Kidney (tissue), 14 donors: ENCODE results near the gene USP38. TPM values are rescaled to one million over a fixed set of nuclear protein-coding genes. Genes with fewer than 3 reads are reported as not detected.

Experiments
- DNase-seq, 5 donors: peaks; one replicate each; pipeline ENCODE4 v3.0.0-alpha.2; 2013 to 2020
- FAIRE-seq: peaks from 2 replicates; lab custom pipeline; 2012; peaks lifted over from hg19 to GRCh38; lab: Jason Lieb, UNC
- H3K27ac ChIP-seq, 2 donors: one replicate each; pipeline ENCODE4 v1.7.0; 2013; ENCODE audit warnings: low read depth in 2 of 2, low read length in 2 of 2, inconsistent platforms in 1 of 2
- H3K27me3 ChIP-seq: one replicate; pipeline ENCODE4 v1.7.1; 2013; ENCODE audit warnings: low read length, inconsistent platforms; ENCODE audit not compliant: control insufficient read depth, insufficient read depth
- H3K36me3 ChIP-seq, 3 donors: one replicate each; pipeline versions ENCODE4 v1.7.0 to v1.7.1; 2013; ENCODE audit warnings: low read length in 3 of 3, control low read depth in 1 of 3, inconsistent platforms in 1 of 3; ENCODE audit not compliant: insufficient read depth in 3 of 3, control insufficient read depth in 2 of 3
- H3K4me1 ChIP-seq, 3 donors: one replicate each; pipeline versions ENCODE4 v1.7.0 to v1.7.1; 2013; ENCODE audit warnings: low read length in 3 of 3, inconsistent platforms in 1 of 3, low read depth in 1 of 3; ENCODE audit not compliant: control insufficient read depth in 2 of 3, insufficient read depth in 2 of 3
- H3K4me3 ChIP-seq, 3 donors: one replicate each; pipeline versions ENCODE4 v1.7.0 to v1.8.1; 2013; ENCODE audit warnings: low read length in 3 of 3, control low read depth in 1 of 3, inconsistent platforms in 1 of 3
- H3K9ac ChIP-seq, 3 donors: one replicate each; pipeline versions ENCODE4 v1.7.0 to v1.7.1; 2013; ENCODE audit warnings: low read length in 3 of 3, control low read depth in 1 of 3, inconsistent platforms in 1 of 3
- H3K9me3 ChIP-seq, 3 donors: one replicate each; pipeline versions ENCODE4 v1.7.0 to v1.7.1; 2013; ENCODE audit warnings: low read length in 3 of 3, control low read depth in 1 of 3, inconsistent platforms in 1 of 3; ENCODE audit not compliant: control insufficient read depth in 2 of 3, insufficient read depth in 1 of 3
- CTCF ChIP-seq: IDR thresholded peaks from 3 replicates; pipeline ENCODE4 v1.5.1; 2012; ENCODE audit warnings: mild to moderate bottlenecking, moderate library complexity, borderline replicate concordance; ENCODE audit not compliant: insufficient read depth; ENCODE audit errors: extremely low read depth
- intact Hi-C: fragments of 100-400 bp; cut with DNase I; formaldehyde crosslinking; loops from one replicate; pipeline ENCODE4 v1.11.1; 2022
- polyA plus RNA-seq: library from polyadenylated mRNA; stranded (reverse); fragments of 350-450 nt; fragmentation: Illumina TruSeq; extraction: RNeasy Lipid Tissue Mini Kit (QIAGEN cat#74804); gene quantifications from one replicate; pipeline ENCODE4 v1.2.3, GENCODE V29; 2014; ENCODE audit warnings: low read depth, low replicate concordance; ENCODE audit not compliant: insufficient read depth
- total RNA-seq: library from RNA; stranded (reverse); fragmentation: NEBNext Ultra II Directional; extraction: Animal tissue kit (Norgen Biotek cat#: 25700); gene quantifications from one replicate; pipeline ENCODE4 v1.2.1, GENCODE V29; 2021
- donor health status: control.
- donor health status: control.
- donor health status: control.
- donor health status: control.
- donor health status: control.
- donor health status: DM: yes; HTN: yes; CAD: no.
- donor health status: Normal renal cell carcinoma (clear cell type).

USP38 gene
- total and polyA plus RNA-seq, 2 donors from 2014 or later, result 5.2 to 21.9 TPM

- no peak for TF ChIP-seq CTCF
- intact Hi-C loops, result no loop called here
- no peak overlapping the region for H3K27ac ChIP-seq
- no peaks in the 10 kb centered on the region for H3K4me1 ChIP-seq
- FAIRE-seq, result no peak
- no peaks in the 10 kb centered on the region for H3K9me3 ChIP-seq
- H3K9ac ChIP-seq, result no peak overlapping the region
- no peaks in the 10 kb centered on the region for H3K36me3 ChIP-seq
- no peak for DNase-seq
- H3K4me3 ChIP-seq, result no peak overlapping the region
- H3K27me3 ChIP-seq, result no peaks in the 10 kb centered on the region
Measured at GRCh38 chr4:143246977-143247376, 62.3 kb downstream of the USP38 start.

- Histone ChIP-seq H3K36me3 (no peaks in the 10 kb centered on the region), H3K4me1 (no peaks in the 10 kb centered on the region), H3K27me3 (no peaks in the 10 kb centered on the region), H3K27ac (no peak overlapping the region), H3K9ac (no peak overlapping the region), H3K4me3 (no peak overlapping the region), H3K9me3 (no peaks in the 10 kb centered on the region)
- DNase-seq (no peak), FAIRE-seq (no peak)
- intact Hi-C loops, result no loop called here
- TF ChIP-seq CTCF, result no peak
Measured at GRCh38 chr4:143247866-143248265, 63.1 kb downstream of the USP38 start.

- no peak overlapping the region for H3K27ac ChIP-seq
- no peaks in the 10 kb centered on the region for H3K9me3 ChIP-seq
- H3K9ac ChIP-seq, result no peak overlapping the region
- no peaks in the 10 kb centered on the region for H3K4me1 ChIP-seq
- DNase-seq, result no peak
- intact Hi-C loops, result no loop called here
- no peaks in the 10 kb centered on the region for H3K36me3 ChIP-seq
- TF ChIP-seq CTCF, result no peak
- H3K27me3 ChIP-seq, result no peaks in the 10 kb centered on the region
- H3K4me3 ChIP-seq, result no peak overlapping the region
- no peak for FAIRE-seq
Measured at GRCh38 chr4:143248827-143249226, 64.1 kb downstream of the USP38 start.

GRCh38 chr4:143250617-143251016, 65.9 kb downstream of the USP38 start:
- Histone ChIP-seq H3K4me1 (no peaks in the 10 kb centered on the region), H3K36me3 (no peaks in the 10 kb centered on the region), H3K9ac (no peak overlapping the region), H3K27me3 (no peaks in the 10 kb centered on the region), H3K27ac (no peak overlapping the region), H3K9me3 (no peaks in the 10 kb centered on the region), H3K4me3 (no peak overlapping the region)
- DNase-seq (no peak), FAIRE-seq (no peak)
- intact Hi-C loops, result no loop called here
- no peak for TF ChIP-seq CTCF
